H9 (cell line): Measurements from ENCODE around the gene CD207. TPM values are rescaled to one million over a fixed set of nuclear protein-coding genes. Genes with fewer than 3 reads are reported as not detected.

Source experiments
- DNase-seq: peaks from one replicate; pipeline ENCODE4 v3.0.0-alpha.2; 2017
- H2AFZ ChIP-seq: one replicate; pipeline ENCODE4 v1.6.1; 2013; ENCODE audit warnings: mild to moderate bottlenecking, low read length, control low read depth, moderate library complexity
- H2AK5ac ChIP-seq: 2 replicates; pipeline ENCODE4 v1.6.1; 2013; ENCODE audit warnings: low read length, control low read depth, mixed read lengths; ENCODE audit not compliant: insufficient read length
- H2BK120ac ChIP-seq: one replicate; pipeline ENCODE4 v1.6.1; 2013; ENCODE audit warnings: low read depth, mild to moderate bottlenecking, low read length, control low read depth, inconsistent platforms; ENCODE audit not compliant: poor library complexity, severe bottlenecking
- H2BK12ac ChIP-seq: 2 replicates; pipeline ENCODE4 v1.6.1; 2013; ENCODE audit warnings: low read length, control low read depth, mixed read lengths, low read depth; ENCODE audit not compliant: insufficient read length
- H2BK15ac ChIP-seq: 2 replicates; pipeline ENCODE4 v1.6.1; 2013; ENCODE audit warnings: low read depth, low read length, control low read depth
- H2BK20ac ChIP-seq: one replicate; pipeline ENCODE4 v1.6.1; 2013; ENCODE audit warnings: low read depth, mild to moderate bottlenecking, low read length, control low read depth, inconsistent platforms; ENCODE audit not compliant: poor library complexity, severe bottlenecking
- H2BK5ac ChIP-seq: 2 replicates; pipeline ENCODE4 v1.6.1; 2013; ENCODE audit warnings: low read length, control low read depth, mixed read lengths; ENCODE audit not compliant: insufficient read length
- H3K14ac ChIP-seq: 2 replicates; pipeline ENCODE4 v1.6.1; 2013; ENCODE audit warnings: low read length, control low read depth; ENCODE audit not compliant: insufficient read depth
- H3K18ac ChIP-seq: 2 replicates; pipeline ENCODE4 v1.6.1; 2013; ENCODE audit warnings: low read depth, mild to moderate bottlenecking, mixed read lengths, low read length, control low read depth; ENCODE audit not compliant: insufficient read length
- H3K23ac ChIP-seq: 2 replicates; pipeline ENCODE4 v1.6.1; 2013; ENCODE audit warnings: low read length, control low read depth, mixed read lengths, low read depth; ENCODE audit not compliant: insufficient read length
- H3K23me2 ChIP-seq: 2 replicates; pipeline ENCODE4 v1.6.1; 2013; ENCODE audit warnings: low read depth, mild to moderate bottlenecking, mixed read lengths, low read length, control low read depth; ENCODE audit not compliant: insufficient read length, poor library complexity, severe bottlenecking
- H3K27ac ChIP-seq: 2 replicates; pipeline ENCODE4 v1.5.1; 2013; ENCODE audit warnings: low read length, control low read depth, mixed read lengths, low read depth; ENCODE audit not compliant: insufficient read length
- H3K27me3 ChIP-seq: 2 replicates; pipeline ENCODE4 v1.6.1; 2013; ENCODE audit warnings: low read length, control low read depth, inconsistent platforms; ENCODE audit not compliant: insufficient read depth
- H3K4ac ChIP-seq: 2 replicates; pipeline ENCODE4 v1.6.1; 2013; ENCODE audit warnings: low read depth, mild to moderate bottlenecking, control low read depth, inconsistent platforms, low read length, moderate library complexity
- H3K4me1 ChIP-seq: 2 replicates; pipeline ENCODE4 v1.6.1; 2013; ENCODE audit warnings: low read length, control low read depth, inconsistent platforms; ENCODE audit not compliant: insufficient read depth
- H3K4me2 ChIP-seq: 2 replicates; pipeline ENCODE4 v1.6.1; 2013; ENCODE audit warnings: low read length, control low read depth, mixed read lengths; ENCODE audit not compliant: insufficient read length, insufficient read depth
- H3K56ac ChIP-seq: 2 replicates; pipeline ENCODE4 v1.6.1; 2013; ENCODE audit warnings: low read depth, mild to moderate bottlenecking, mixed read lengths, low read length, control low read depth; ENCODE audit not compliant: insufficient read length
- H3K79me1 ChIP-seq: 2 replicates; pipeline ENCODE4 v1.6.1; 2013; ENCODE audit warnings: low read depth, mild to moderate bottlenecking, moderate library complexity, low read length, control low read depth, inconsistent platforms; ENCODE audit not compliant: insufficient read depth, poor library complexity, severe bottlenecking
- H3K79me2 ChIP-seq: 2 replicates; pipeline ENCODE4 v1.6.1; 2013; ENCODE audit warnings: low read length, control low read depth, inconsistent platforms; ENCODE audit not compliant: insufficient read depth
- H3K9ac ChIP-seq: 2 replicates; pipeline ENCODE4 v1.6.1; 2013; ENCODE audit warnings: low read length, control low read depth, mixed read lengths; ENCODE audit not compliant: insufficient read length; ENCODE audit errors: extremely low read depth
- H3K9me3 ChIP-seq: one replicate; pipeline ENCODE4 v1.6.1; 2013; ENCODE audit warnings: low read depth, low read length, inconsistent platforms; ENCODE audit not compliant: control insufficient read depth
- H3T11ph ChIP-seq: one replicate; pipeline ENCODE4 v1.6.1; 2013; ENCODE audit warnings: mild to moderate bottlenecking, low read length, control low read depth, inconsistent platforms
- H4K20me1 ChIP-seq: one replicate; pipeline ENCODE4 v1.6.1; 2013; ENCODE audit not compliant: control insufficient read depth, insufficient read length, insufficient read depth
- H4K5ac ChIP-seq: 2 replicates; pipeline ENCODE4 v1.6.1; 2013; ENCODE audit warnings: low read depth, mild to moderate bottlenecking, mixed read lengths, low read length, control low read depth; ENCODE audit not compliant: insufficient read length
- H4K8ac ChIP-seq: replicated peaks from 2 replicates; pipeline ENCODE4 v1.6.1; 2013; ENCODE audit warnings: low read length, control low read depth, mixed read lengths, low read depth; ENCODE audit not compliant: insufficient read length
- H4K91ac ChIP-seq: 2 replicates; pipeline ENCODE4 v1.6.1; 2013; ENCODE audit warnings: low read depth, mild to moderate bottlenecking, moderate library complexity, mixed read lengths, low read length, control low read depth; ENCODE audit not compliant: insufficient read length
- H3K27ac Mint-ChIP-seq, 3 experiments: 2 replicates in 2 of 3; 3 replicates in 1 of 3; pipeline ENCODE4 v1.8.0; 2020 to 2021; ENCODE audit warnings: mixed read lengths in 3 of 3, mild to moderate bottlenecking in 1 of 3, moderate library complexity in 1 of 3
- H3K27me3 Mint-ChIP-seq: 2 replicates; pipeline ENCODE4 v1.8.0; 2021; ENCODE audit warnings: low read depth, mild to moderate bottlenecking, moderate library complexity, mixed read lengths
- H3K36me3 Mint-ChIP-seq, 3 experiments: 2 replicates in 2 of 3; 3 replicates in 1 of 3; pipeline ENCODE4 v1.8.0; 2020 to 2021; ENCODE audit warnings: low read depth in 3 of 3, mixed read lengths in 3 of 3; ENCODE audit not compliant: insufficient read depth in 1 of 3
- H3K4me1 Mint-ChIP-seq, 2 experiments: 2 replicates each; pipeline ENCODE4 v1.8.0; 2020; ENCODE audit warnings: mixed read lengths in 2 of 2
- H3K4me3 Mint-ChIP-seq, 2 experiments: 2 replicates in 1 of 2; 3 replicates in 1 of 2; pipeline ENCODE4 v1.8.0; 2020 to 2021; ENCODE audit warnings: mild to moderate bottlenecking in 2 of 2, mixed read lengths in 2 of 2, moderate library complexity in 1 of 2
- H3K9me3 Mint-ChIP-seq, 2 experiments: 2 replicates in 1 of 2; 3 replicates in 1 of 2; pipeline ENCODE4 v1.8.0; 2020; ENCODE audit warnings: mild to moderate bottlenecking in 2 of 2, mixed read lengths in 2 of 2, moderate library complexity in 1 of 2
- WGBS: extraction: QIAGEN DNeasy Blood & Tissue Kit; methylation state at CpG from one replicate; pipeline ENCODE4 v1.1.7; 2013; ENCODE audit warnings: missing lambda C conversion rate, low lambda C conversion rate, mixed read lengths; ENCODE audit not compliant: insufficient read length; ENCODE audit errors: extremely low coverage; 5-methylcytosine and 5-hydroxymethylcytosine counted together
- total RNA-seq: library from RNA; stranded (reverse); gene quantifications from 2 replicates; pipeline ENCODE4 v1.2.1, GENCODE V29; 2021
- TF ChIP-seq, protein P1 (sequence below): fragments of 200-600 bp; sonication (generic); conservative IDR thresholded peaks from 3 replicates; pipeline ENCODE4 v1.8.0; 2021; ENCODE audit warnings: antibody characterized with exemption, mild to moderate bottlenecking

The CD207 gene
- total RNA-seq, 1 experiment from 2014 or later: not detected

GRCh38 chr2:70842401-70842800, 6.8 kb upstream of the CD207 start:
- no peaks in the 10 kb centered on the region for H3K23me2 ChIP-seq
- no peak overlapping the region for H3K27ac ChIP-seq
- H4K91ac ChIP-seq: no peak overlapping the region
- no peak overlapping the region for H2BK5ac ChIP-seq
- no peaks in the 10 kb centered on the region for H3K79me1 ChIP-seq
- no peak overlapping the region for H3K9ac ChIP-seq
- no peak overlapping the region for H3K56ac ChIP-seq
- H3K9me3 ChIP-seq: no peaks in the 10 kb centered on the region
- no peaks in the 10 kb centered on the region for H3K4me1 ChIP-seq
- H3K14ac ChIP-seq: peak overlapping the region; percentile 68
- no peak overlapping the region for H3K4ac ChIP-seq
- H3K27me3 ChIP-seq: no peaks in the 10 kb centered on the region
- no peak overlapping the region for H4K5ac ChIP-seq
- no CpG with 5 or more reads among the region's 7 CpGs for WGBS
- H4K20me1 ChIP-seq: no peaks in the 10 kb centered on the region
- H2AK5ac ChIP-seq: no peak overlapping the region
- H3K36me3 Mint-ChIP-seq: peaks cover 0 to 4% (median 0%) of the 10 kb centered on the region in 3 experiments; a peak in 2 of 7 replicates
- H3K23ac ChIP-seq: no peak overlapping the region
- H2AFZ ChIP-seq: no peak overlapping the region
- TF ChIP-seq, protein P1, sequence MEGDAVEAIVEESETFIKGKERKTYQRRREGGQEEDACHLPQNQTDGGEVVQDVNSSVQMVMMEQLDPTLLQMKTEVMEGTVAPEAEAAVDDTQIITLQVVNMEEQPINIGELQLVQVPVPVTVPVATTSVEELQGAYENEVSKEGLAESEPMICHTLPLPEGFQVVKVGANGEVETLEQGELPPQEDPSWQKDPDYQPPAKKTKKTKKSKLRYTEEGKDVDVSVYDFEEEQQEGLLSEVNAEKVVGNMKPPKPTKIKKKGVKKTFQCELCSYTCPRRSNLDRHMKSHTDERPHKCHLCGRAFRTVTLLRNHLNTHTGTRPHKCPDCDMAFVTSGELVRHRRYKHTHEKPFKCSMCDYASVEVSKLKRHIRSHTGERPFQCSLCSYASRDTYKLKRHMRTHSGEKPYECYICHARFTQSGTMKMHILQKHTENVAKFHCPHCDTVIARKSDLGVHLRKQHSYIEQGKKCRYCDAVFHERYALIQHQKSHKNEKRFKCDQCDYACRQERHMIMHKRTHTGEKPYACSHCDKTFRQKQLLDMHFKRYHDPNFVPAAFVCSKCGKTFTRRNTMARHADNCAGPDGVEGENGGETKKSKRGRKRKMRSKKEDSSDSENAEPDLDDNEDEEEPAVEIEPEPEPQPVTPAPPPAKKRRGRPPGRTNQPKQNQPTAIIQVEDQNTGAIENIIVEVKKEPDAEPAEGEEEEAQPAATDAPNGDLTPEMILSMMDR: no peak
- no peak overlapping the region for H3K18ac ChIP-seq
- peaks cover 2 to 11% of the 10 kb centered on the region in 2 experiments; a peak in 3 of 4 replicates for H3K4me1 Mint-ChIP-seq
- no peak overlapping the region for H2BK12ac ChIP-seq
- no peaks in the 10 kb centered on the region for H3K79me2 ChIP-seq
- H4K8ac ChIP-seq: no peak overlapping the region
- no peak overlapping the region for H3K27ac Mint-ChIP-seq
- H2BK20ac ChIP-seq: no peak overlapping the region
- no peak overlapping the region for H2BK120ac ChIP-seq
- H2BK15ac ChIP-seq: no peak overlapping the region
- no peak overlapping the region for H3K4me3 Mint-ChIP-seq
- peaks cover 5 to 14% of the 10 kb centered on the region in 2 experiments; a peak in 4 of 5 replicates for H3K9me3 Mint-ChIP-seq
- H3T11ph ChIP-seq: no peak overlapping the region
- H3K27me3 Mint-ChIP-seq: peaks cover 51% of the 10 kb centered on the region
- no peak overlapping the region for H3K4me2 ChIP-seq
- peak; percentile 76 for DNase-seq
